GM21390 (cell line): ENCODE results near the gene CHAF1A.

ENCODE experiments used
- ATAC-seq: cut with Tn5 transposase; IDR thresholded peaks from one replicate; pipeline ENCODE4 v1.9.1; 2021; ENCODE audit not compliant: unreplicated experiment

CHAF1A gene

GRCh38 chr19:4482721-4483364 lies 80.4 kb downstream of the CHAF1A start:
- ATAC-seq = no peak

- no peak for ATAC-seq
Observed at GRCh38 chr19:4483385-4483784, 80.9 kb downstream of the CHAF1A start.

- no peak for ATAC-seq
Observed at GRCh38 chr19:4487572-4487971, 85.1 kb downstream of the CHAF1A start.

- no peak for ATAC-seq
Observed at GRCh38 chr19:4488496-4488895, 86.1 kb downstream of the CHAF1A start.

- no peak for ATAC-seq
Observed at GRCh38 chr19:4491446-4491845, 89.0 kb downstream of the CHAF1A start.

GRCh38 chr19:4492337-4493103 lies 90.1 kb downstream of the CHAF1A start:
- ATAC-seq = no peak
